ENCODE results near the gene ART1. TPM values are rescaled to one million over a fixed set of nuclear protein-coding genes. Genes with fewer than 3 reads are reported as not detected.
"Not testable (repeated sequence)": the region's sequence is repeated elsewhere in the genome, so short reads cannot be mapped to it uniquely, and the experiment has no call there.

The ART1 gene
- total RNA-seq, 1 donor from 2014 or later: not detected

- no peak for DNase-seq
- Mint-ChIP-seq H3K4me3 (ENCODE audit: unreplicated experiment) (no peak overlapping the region), H3K27me3 (ENCODE audit: unreplicated experiment) (peaks cover 2% of the 10 kb centered on the region), H3K4me1 (ENCODE audit: low read depth, unreplicated experiment) (no peaks in the 10 kb centered on the region), H3K9me3 (ENCODE audit: unreplicated experiment) (peaks cover 2% of the 10 kb centered on the region), H3K36me3 (ENCODE audit: unreplicated experiment) (peaks cover 5% of the 10 kb centered on the region), H3K27ac (ENCODE audit: unreplicated experiment) (no peak overlapping the region)
- no peak for TF ChIP-seq CTCF (IDR thresholded peaks at IDR 0.05; ENCODE audit: partially characterized antibody, unreplicated experiment)
Observed at GRCh38 chr11:3655547-3655946, 10.6 kb downstream of the ART1 start.

DNA sequence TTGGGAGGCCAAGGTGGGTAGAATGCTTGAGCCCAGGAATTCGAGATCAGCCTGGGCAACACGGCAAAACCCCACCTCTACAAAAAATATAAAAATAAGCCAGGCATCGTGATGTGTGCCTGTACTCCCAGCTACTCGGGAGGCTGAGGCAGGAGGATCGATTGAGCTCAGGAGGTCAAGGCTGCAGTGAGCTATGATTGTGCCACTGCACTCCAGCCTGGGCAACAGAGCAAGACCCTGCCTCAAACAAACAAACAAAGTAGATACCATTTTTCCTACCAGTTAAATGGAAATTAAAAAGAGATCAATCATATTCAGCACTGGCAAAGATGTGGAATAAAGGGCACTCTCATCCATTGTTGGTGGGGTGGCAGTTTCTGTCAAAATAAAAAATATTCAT lies 12.4 kb downstream of the ART1 start:
- H3K36me3 Mint-ChIP-seq (ENCODE audit: unreplicated experiment); DNase-seq; H3K4me1 Mint-ChIP-seq (ENCODE audit: low read depth, unreplicated experiment); H3K27ac Mint-ChIP-seq (ENCODE audit: unreplicated experiment); H3K9me3 Mint-ChIP-seq (ENCODE audit: unreplicated experiment); H3K27me3 Mint-ChIP-seq (ENCODE audit: unreplicated experiment); H3K4me3 Mint-ChIP-seq (ENCODE audit: unreplicated experiment): not testable (repeated sequence)

GRCh38 chr11:3658252-3658651 lies 13.3 kb downstream of the ART1 start:
- Mint-ChIP-seq H3K9me3 (ENCODE audit: unreplicated experiment) (no peaks in the 10 kb centered on the region), H3K27me3 (ENCODE audit: unreplicated experiment) (peaks cover 5% of the 10 kb centered on the region), H3K27ac (ENCODE audit: unreplicated experiment) (no peak overlapping the region), H3K36me3 (ENCODE audit: unreplicated experiment) (peaks cover 11% of the 10 kb centered on the region), H3K4me1 (ENCODE audit: low read depth, unreplicated experiment) (no peaks in the 10 kb centered on the region), H3K4me3 (ENCODE audit: unreplicated experiment) (no peak overlapping the region)
- no peak for DNase-seq
- TF ChIP-seq CTCF (IDR thresholded peaks at IDR 0.05; ENCODE audit: partially characterized antibody, unreplicated experiment): no peak

DNA sequence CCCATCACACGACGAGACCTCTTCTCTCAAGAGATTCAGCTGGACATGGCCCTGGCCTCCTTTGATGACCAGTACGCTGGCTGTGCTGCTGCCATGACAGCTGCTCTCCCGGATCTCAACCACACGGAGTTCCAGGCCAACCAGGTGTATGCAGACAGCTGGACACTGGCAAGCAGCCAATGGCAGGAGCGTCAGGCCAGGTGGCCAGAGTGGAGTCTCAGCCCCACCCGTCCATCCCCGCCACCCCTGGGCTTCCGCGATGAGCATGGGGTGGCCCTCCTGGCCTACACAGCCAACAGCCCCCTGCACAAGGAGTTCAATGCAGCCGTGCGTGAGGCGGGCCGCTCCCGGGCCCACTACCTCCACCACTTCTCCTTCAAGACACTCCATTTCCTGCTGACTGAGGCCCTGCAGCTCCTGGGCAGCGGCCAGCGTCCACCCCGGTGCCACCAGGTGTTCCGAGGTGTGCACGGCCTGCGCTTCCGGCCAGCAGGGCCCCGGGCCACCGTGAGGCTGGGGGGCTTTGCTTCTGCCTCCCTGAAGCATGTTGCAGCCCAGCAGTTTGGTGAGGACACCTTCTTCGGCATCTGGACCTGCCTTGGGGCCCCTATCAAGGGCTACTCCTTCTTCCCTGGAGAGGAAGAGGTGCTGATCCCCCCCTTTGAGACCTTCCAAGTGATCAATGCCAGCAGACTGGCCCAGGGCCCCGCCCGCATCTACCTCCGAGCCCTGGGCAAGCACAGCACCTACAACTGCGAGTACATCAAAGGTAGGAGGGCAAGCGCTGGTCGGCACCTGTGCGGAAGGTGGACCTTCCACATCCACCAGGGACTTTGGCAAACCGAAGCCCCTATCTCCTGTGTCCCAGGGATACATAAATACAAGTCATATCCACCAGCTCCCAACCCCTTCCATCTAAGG lies 14.9 kb downstream of the ART1 start:
- Mint-ChIP-seq H3K27ac (ENCODE audit: unreplicated experiment) (no peak overlapping the region), H3K4me1 (ENCODE audit: low read depth, unreplicated experiment) (no peaks in the 10 kb centered on the region), H3K4me3 (ENCODE audit: unreplicated experiment) (no peak overlapping the region), H3K9me3 (ENCODE audit: unreplicated experiment) (peaks cover 3% of the 10 kb centered on the region), H3K36me3 (ENCODE audit: unreplicated experiment) (peaks cover 11% of the 10 kb centered on the region), H3K27me3 (ENCODE audit: unreplicated experiment) (peaks cover 9% of the 10 kb centered on the region)
- DNase-seq: no peak
- no peak for TF ChIP-seq CTCF (IDR thresholded peaks at IDR 0.05; ENCODE audit: partially characterized antibody, unreplicated experiment)

GRCh38 chr11:3660960-3661359 lies 16.0 kb downstream of the ART1 start:
- H3K27me3 Mint-ChIP-seq (ENCODE audit: unreplicated experiment): peaks cover 10% of the 10 kb centered on the region
- H3K4me3 Mint-ChIP-seq (ENCODE audit: unreplicated experiment): no peak overlapping the region
- TF ChIP-seq CTCF (IDR thresholded peaks at IDR 0.05; ENCODE audit: partially characterized antibody, unreplicated experiment): no peak

More at GRCh38 chr11:3660960-3661359, 16.0 kb downstream of the ART1 start:
- DNase-seq: no peak
- no peaks in the 10 kb centered on the region for H3K4me1 Mint-ChIP-seq (ENCODE audit: low read depth, unreplicated experiment)
- peaks cover 11% of the 10 kb centered on the region for H3K36me3 Mint-ChIP-seq (ENCODE audit: unreplicated experiment)
- H3K27ac Mint-ChIP-seq (ENCODE audit: unreplicated experiment): no peak overlapping the region
- peaks cover 3% of the 10 kb centered on the region for H3K9me3 Mint-ChIP-seq (ENCODE audit: unreplicated experiment)

All from glutamatergic neuron (in vitro differentiated cells).